Common myeloid progenitor, CD34-positive (primary cell): ENCODE measurements around the gene TUBB.

Experiments
- CTCF ChIA-PET: fragments of 350-600 bp; sonication (Branson Sonifier 250); formaldehyde crosslinking; loops from one replicate; lab custom pipeline; 2021; ENCODE audit warnings: antibody characterized with exemption; lab: Charles Lee
- POLR2A ChIA-PET: fragments of 350-600 bp; sonication (Branson Sonifier 250); formaldehyde crosslinking; loops from one replicate; lab custom pipeline; 2021; ENCODE audit warnings: antibody characterized with exemption; lab: Charles Lee
- DNase-seq, 3 donors: peaks; one replicate each; pipeline versions ENCODE4 v3.0.0 to v3.0.0-alpha.2; 2013
- H3K27ac ChIP-seq, 2 experiments: 1 replicate in 1 of 2; 2 replicates in 1 of 2; pipeline ENCODE4 v1.7.0; 2013; ENCODE audit warnings: inconsistent platforms in 2 of 2, low read length in 2 of 2, mild to moderate bottlenecking in 2 of 2, low read depth in 1 of 2, moderate library complexity in 1 of 2; ENCODE audit not compliant: severe bottlenecking in 2 of 2, insufficient read depth in 1 of 2, poor library complexity in 1 of 2
- H3K27me3 ChIP-seq, 5 experiments: replicated peaks in 2 of 5; 1 replicate in 3 of 5; 2 replicates in 2 of 5; pipeline versions ENCODE4 v1.6.1 to v1.7.0; 2013; ENCODE audit warnings: low read length in 4 of 5, mild to moderate bottlenecking in 2 of 5, moderate library complexity in 2 of 5, inconsistent platforms in 1 of 5; ENCODE audit not compliant: insufficient read depth in 5 of 5, control insufficient read depth in 4 of 5
- H3K36me3 ChIP-seq, 4 experiments: 1 replicate in 2 of 4; 2 replicates in 2 of 4; pipeline versions ENCODE4 v1.6.1 to v1.7.0; 2013; ENCODE audit warnings: low read length in 3 of 4, control low read depth in 1 of 4, mild to moderate bottlenecking in 1 of 4; ENCODE audit not compliant: control insufficient read depth in 4 of 4, insufficient read depth in 4 of 4
- H3K4me1 ChIP-seq, 4 experiments: 1 replicate in 3 of 4; 2 replicates in 1 of 4; pipeline versions ENCODE4 v1.6.1 to v1.7.1; 2013; ENCODE audit warnings: low read length in 3 of 4, mild to moderate bottlenecking in 3 of 4, control low read depth in 1 of 4, inconsistent platforms in 1 of 4, moderate library complexity in 1 of 4; ENCODE audit not compliant: control insufficient read depth in 4 of 4, insufficient read depth in 4 of 4; ENCODE audit errors: control extremely low read depth in 1 of 4
- H3K4me3 ChIP-seq, 7 experiments: 1 replicate in 4 of 7; 2 replicates in 3 of 7; pipeline versions ENCODE4 v1.5.1 to v1.7.0; 2013; ENCODE audit warnings: mild to moderate bottlenecking in 7 of 7, low read length in 6 of 7, moderate library complexity in 6 of 7, inconsistent platforms in 2 of 7, low read depth in 2 of 7, control low read depth in 1 of 7; ENCODE audit not compliant: insufficient read depth in 4 of 7, control insufficient read depth in 1 of 7; ENCODE audit errors: extremely low read depth in 1 of 7
- H3K9me3 ChIP-seq, 5 experiments: 1 replicate in 4 of 5; 2 replicates in 1 of 5; pipeline versions ENCODE4 v1.6.1 to v1.7.1; 2013; ENCODE audit warnings: low read length in 4 of 5, mild to moderate bottlenecking in 2 of 5, inconsistent platforms in 1 of 5, low read depth in 1 of 5, moderate library complexity in 1 of 5; ENCODE audit not compliant: control insufficient read depth in 4 of 5, insufficient read depth in 2 of 5; ENCODE audit errors: control extremely low read depth in 1 of 5
- WGBS: methylation state at CpG from one replicate; pipeline ENCODE4 v1.1.5; 2013; ENCODE audit not compliant: insufficient coverage; 5-methylcytosine and 5-hydroxymethylcytosine counted together

The TUBB gene

DNA sequence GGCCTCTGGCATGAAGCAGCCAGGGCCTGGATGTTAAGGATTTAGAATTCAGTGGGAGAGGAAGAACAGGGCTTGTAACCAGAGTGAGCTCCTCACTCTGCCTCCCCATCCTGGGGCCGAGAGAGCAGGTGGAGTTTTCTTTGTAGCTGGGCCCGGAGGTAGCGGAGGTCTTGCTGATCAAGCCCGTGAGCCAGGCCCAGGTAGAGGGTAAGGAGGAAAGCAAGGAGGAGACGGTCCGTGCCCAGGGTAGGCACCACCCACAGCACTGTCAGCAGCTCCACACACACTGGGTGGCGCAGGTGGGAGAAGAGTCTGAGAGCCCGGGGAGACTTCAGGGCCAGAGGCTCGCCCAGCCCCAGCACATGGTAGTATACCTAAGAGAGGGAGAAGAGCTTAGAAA, 31.6 kb upstream of the TUBB start:
- Histone ChIP-seq H3K27me3 (no peaks in the 10 kb centered on the region), H3K36me3 (peaks cover 0 to 9% (median 0%) of the 10 kb centered on the region in 4 experiments), H3K27ac (no peak overlapping the region), H3K4me3 (peak overlapping the region in 4 of 7 experiments; percentile 87 to 96 (median 89)), H3K9me3 (no peaks in the 10 kb centered on the region), H3K4me1 (peaks cover 16 to 64% (median 58%) of the 10 kb centered on the region in 4 experiments)
- CTCF ChIA-PET = interaction anchor here (0.9 to 5.2 kb wide), 11 partner anchors 9 to 144 kb away, joined by 3 to 37 read pairs (median 4); partner anchors contain the start of genes MDC1 and TUBB
- no peak for DNase-seq
- 100% methylated on average over 3 of the region's 9 CpGs for WGBS
- POLR2A ChIA-PET = interaction anchor here (0.5 to 1.7 kb wide), 4 partner anchors 16 to 110 kb away, joined by 3 to 13 read pairs (median 3); partner anchors contain the start of gene TUBB

DNA sequence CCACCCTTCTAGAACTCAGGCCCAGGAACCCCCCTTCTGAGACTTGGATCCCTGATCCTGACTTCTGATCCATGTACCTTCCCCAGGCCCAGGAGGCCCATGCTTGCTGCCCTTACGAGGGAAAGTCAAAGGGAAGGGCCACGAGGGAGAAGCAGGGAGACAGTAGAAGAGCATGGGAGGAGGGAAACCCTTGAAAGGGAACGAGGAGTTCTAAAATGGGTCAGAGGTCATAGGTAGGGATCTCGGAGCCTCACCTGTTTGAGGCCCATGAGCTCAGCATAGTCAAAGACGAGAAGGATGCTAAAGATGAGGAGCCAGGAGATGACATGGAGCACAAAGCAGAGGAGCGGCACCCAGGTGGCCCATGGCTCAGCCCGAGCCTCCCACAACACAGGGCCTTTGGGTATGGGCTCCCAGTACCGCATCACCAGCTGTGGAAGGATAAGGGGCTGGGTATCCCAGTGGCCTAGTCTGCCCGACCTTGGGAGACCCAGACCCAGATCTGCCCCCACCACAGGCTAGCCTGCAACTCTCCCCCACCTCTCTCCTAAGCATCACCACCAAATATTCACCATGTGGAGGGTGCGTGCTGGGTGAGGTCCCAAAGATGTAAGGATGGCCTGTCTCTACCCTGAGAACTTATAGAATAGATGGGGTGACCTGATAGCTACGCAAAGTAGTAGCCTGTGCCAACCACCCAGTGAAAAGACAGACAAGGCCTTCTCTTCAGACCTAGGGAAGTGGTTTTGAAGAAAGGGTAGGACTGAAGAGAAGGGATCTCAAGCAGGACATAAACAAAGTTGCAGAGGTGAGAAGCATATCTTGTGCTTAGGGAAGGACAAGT, 30.9 kb upstream of the TUBB start:
- 88% methylated on average over 9 of the region's 11 CpGs for WGBS
- Histone ChIP-seq H3K4me1 (peaks cover 16 to 59% (median 55%) of the 10 kb centered on the region in 4 experiments), H3K36me3 (peaks cover 0 to 9% (median 0%) of the 10 kb centered on the region in 4 experiments), H3K27ac (peak overlapping the region in 1 of 2 experiments; percentile 59), H3K4me3 (peak overlapping the region in 3 of 7 experiments; percentile 83 to 86 (median 86)), H3K27me3 (no peaks in the 10 kb centered on the region), H3K9me3 (no peaks in the 10 kb centered on the region)
- CTCF ChIA-PET = interaction anchor here (0.9 to 5.2 kb wide), 16 partner anchors 9 to 145 kb away, joined by 3 to 37 read pairs (median 4); partner anchors contain the start of genes MDC1 and TUBB
- POLR2A ChIA-PET = interaction anchor here (0.5 to 1.2 kb wide), 4 partner anchors 28 to 110 kb away, joined by 3 to 9 read pairs (median 3); no protein-coding TSS in a partner anchor
- no peak for DNase-seq

DNA sequence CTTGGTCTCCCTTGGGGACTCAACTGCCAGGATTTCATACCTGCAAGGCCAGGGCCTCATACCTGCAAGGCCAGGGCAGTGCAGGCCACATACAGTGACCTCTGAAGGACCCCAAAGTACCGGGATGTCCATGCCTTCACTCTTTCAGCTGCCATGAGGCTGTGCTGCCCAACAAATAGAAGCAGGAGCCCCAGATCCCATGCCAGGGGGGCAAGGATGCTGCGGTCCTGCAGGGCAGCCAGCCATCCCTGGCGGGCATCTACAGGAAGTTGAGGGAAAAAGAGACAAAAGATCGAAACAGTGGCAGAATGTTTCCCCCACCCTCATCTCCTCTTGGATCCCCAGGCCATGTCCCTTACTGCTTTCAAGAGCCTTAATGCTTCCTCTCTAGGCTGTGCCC, 30.2 kb upstream of the TUBB start:
- Histone ChIP-seq H3K36me3 (peaks cover 0 to 8% (median 0%) of the 10 kb centered on the region in 4 experiments), H3K27me3 (no peaks in the 10 kb centered on the region), H3K4me1 (peaks cover 15 to 56% (median 50%) of the 10 kb centered on the region in 4 experiments), H3K4me3 (peak overlapping the region in 6 of 7 experiments; percentile 83 to 96 (median 86)), H3K9me3 (no peaks in the 10 kb centered on the region), H3K27ac (peak overlapping the region in 1 of 2 experiments; percentile 59)
- 46% methylated on average over 4 of the region's 4 CpGs for WGBS
- ChIA-PET POLR2A (interaction anchor here (0.8 to 1.2 kb wide), 2 partner anchors 31 to 38 kb away, joined by 3 to 9 read pairs; no protein-coding TSS in a partner anchor), CTCF (interaction anchor here (1.0 to 5.2 kb wide), 6 partner anchors 10 to 33 kb away, joined by 3 to 37 read pairs (median 8); partner anchors contain the start of gene MDC1)
- DNase-seq = no peak

DNA sequence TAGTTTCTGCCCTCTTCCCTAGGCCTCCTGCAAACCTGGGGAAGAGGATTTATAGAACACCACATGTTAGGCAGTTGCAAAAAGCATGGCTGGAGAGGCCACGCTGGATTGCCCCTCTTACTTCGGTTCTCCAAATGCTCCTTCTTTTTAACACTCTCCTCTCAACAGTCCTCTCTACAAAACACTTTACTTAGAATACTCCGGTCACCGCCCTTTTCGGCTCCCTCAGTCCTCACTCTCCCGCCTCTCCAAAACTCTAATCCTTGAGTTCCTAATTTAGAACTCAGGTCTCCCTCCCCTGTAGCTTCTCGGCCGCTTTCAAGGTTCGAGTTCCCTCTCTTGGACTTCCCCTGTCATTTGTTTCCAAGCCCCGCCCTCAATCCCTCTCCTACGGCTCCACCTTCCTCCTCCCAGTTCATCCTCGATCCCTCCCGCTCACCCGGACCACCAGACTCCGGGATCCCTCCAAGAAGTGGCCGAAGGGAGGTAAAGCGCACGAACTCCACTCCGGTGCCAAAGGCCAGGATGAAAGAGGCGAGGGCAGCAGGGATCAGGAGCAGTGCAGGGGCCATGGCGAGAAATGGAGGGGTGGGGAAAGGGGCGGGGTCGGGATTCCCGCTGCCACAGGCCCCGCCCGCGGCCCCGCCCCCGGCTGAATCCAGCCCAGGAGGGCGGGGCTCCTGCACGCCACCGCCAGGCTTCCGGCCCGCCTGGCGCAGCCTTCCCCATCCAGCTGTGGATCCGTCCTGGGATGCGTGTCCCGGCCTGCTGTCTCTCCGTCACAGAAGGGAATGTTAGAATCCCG, 29.5 kb upstream of the TUBB start, which contains the start of gene NRM:
NRM (minus strand) TSS at position 582 of the 805 bp plus-strand sequence; CDS start at position 572, 10 bp downstream.
- DNase-seq = peak; percentile 51 to 61 (median 60)
- CTCF ChIA-PET = interaction anchor here (1.0 to 5.2 kb wide), 8 partner anchors 11 to 64 kb away, joined by 3 to 37 read pairs (median 8); partner anchors contain the start of genes ATAT1 and MDC1
- under 1% methylated on average over 38 of the region's 40 CpGs for WGBS
- Histone ChIP-seq H3K27me3 (no peaks in the 10 kb centered on the region), H3K4me3 (peak within 1 kb of the TSS; percentile 83 to 96 (median 86)), H3K9me3 (no peaks in the 10 kb centered on the region), H3K27ac (peak within 1 kb of the TSS in 1 of 2 experiments; percentile 59), H3K4me1 (peaks cover 12 to 49% (median 44%) of the 10 kb centered on the region in 4 experiments), H3K36me3 (peaks cover 0 to 4% (median 0%) of the 10 kb centered on the region in 4 experiments)
- POLR2A ChIA-PET = interaction anchor here (0.8 to 1.2 kb wide), 3 partner anchors 8 to 76 kb away, joined by 3 to 9 read pairs (median 3); no protein-coding TSS in a partner anchor

DNA sequence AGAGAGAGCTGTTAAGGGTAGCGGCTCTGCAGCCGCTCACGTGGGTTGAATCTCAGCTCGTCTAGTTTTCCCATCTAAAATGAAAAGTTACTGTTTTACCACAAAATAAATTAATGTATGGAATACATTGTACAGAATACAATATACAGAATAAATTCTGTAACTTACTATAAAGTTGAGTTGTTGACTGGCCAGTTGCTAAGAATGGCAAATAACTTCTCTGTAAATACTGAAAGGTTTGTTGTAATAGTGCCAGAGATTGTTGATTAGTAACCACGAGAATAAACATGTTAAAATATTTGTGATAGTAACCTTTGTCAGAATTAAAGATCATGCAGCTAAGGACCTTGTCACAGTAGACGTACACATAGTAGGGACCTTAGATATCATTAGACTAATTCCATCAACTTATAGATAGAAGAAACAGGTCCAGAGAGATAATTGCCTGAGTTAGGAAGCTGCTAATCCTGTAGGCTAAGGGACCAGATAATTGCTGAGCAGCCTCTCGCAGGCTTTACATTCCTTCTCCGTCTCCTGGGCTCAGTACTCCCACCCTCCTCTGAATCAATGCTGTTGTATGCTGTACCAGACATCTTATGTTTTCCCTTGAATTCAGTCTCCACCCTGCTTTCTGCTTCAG, 28.8 kb upstream of the TUBB start:
- Histone ChIP-seq H3K4me1 (peaks cover 12 to 42% (median 38%) of the 10 kb centered on the region in 4 experiments), H3K27ac (peak overlapping the region in 1 of 2 experiments; percentile 59), H3K36me3 (peaks cover 0 to 4% (median 0%) of the 10 kb centered on the region in 4 experiments), H3K4me3 (peak overlapping the region; percentile 83 to 96 (median 86)), H3K27me3 (no peaks in the 10 kb centered on the region), H3K9me3 (no peaks in the 10 kb centered on the region)
- ChIA-PET CTCF (interaction anchor here (1.1 to 5.2 kb wide), 6 partner anchors 11 to 64 kb away, joined by 4 to 37 read pairs (median 8); partner anchors contain the start of genes ATAT1 and MDC1), POLR2A (interaction anchor here (1.0 kb wide), 1 partner anchor 9 kb away, joined by 3 read pairs; no protein-coding TSS in a partner anchor)
- peak in 1 of 3 donors; percentile 23 for DNase-seq
- 76% methylated on average over 2 of the region's 8 CpGs for WGBS

DNA sequence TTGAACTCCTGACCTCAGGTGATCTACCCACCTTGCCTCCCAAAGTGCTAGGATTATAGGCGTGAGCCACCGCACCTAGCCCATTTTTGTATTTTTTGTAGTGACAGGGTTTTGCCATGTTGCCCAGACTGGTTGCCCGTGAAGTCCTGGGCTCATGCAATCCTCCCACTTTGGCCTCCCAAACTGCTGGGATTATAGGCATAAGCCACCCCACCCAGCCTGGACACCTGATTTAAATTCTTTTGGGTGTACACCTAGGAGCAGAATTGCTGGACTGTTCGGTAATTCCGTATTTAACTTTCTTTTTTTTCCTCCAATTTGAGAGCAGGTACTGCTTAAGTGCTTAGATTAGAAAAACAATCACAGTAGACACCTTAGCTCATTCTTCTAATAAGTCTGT, 23.7 kb upstream of the TUBB start:
- Histone ChIP-seq H3K9me3 (no peaks in the 10 kb centered on the region), H3K36me3 (peaks cover 2 to 7% (median 6%) of the 10 kb centered on the region in 4 experiments), H3K4me3 (no peak overlapping the region), H3K27me3 (no peaks in the 10 kb centered on the region), H3K27ac (no peak overlapping the region), H3K4me1 (peaks cover 0 to 2% (median under 1%) of the 10 kb centered on the region in 4 experiments)
- WGBS = 100% methylated on average over 3 of the region's 5 CpGs
- CTCF ChIA-PET = interaction anchor here (1.3 kb wide), 1 partner anchor 17 kb away, joined by 4 read pairs; no protein-coding TSS in a partner anchor
- no peak for DNase-seq
- POLR2A ChIA-PET = no interaction called here
